Stimulated activated CD8-positive, alpha-beta memory T cell treated with anti-CD3 and anti-CD28 coated beads, Interleukin-15, amount 100 ng/mL, for 4 hours (primary cell): ENCODE measurements around the gene ERAL1.
"Not testable (repeated sequence)": the region's sequence is repeated elsewhere in the genome, so short reads cannot be mapped to it uniquely, and the experiment has no call there.

Source experiments
- DNase-seq, 2 donors: peaks; one replicate each; pipeline ENCODE4 v3.0.0-alpha.2; 2020; ENCODE audit warnings: low read depth in 2 of 2

Gene ERAL1

GRCh38 chr17:28854457-28855335 lies at the start of gene ERAL1:
ERAL1 (plus strand) TSS chr17:28855016; CDS start chr17:28855035, 19 bp downstream.
- DNase-seq, result peak; percentile 66 to 70

GRCh38 chr17:28807925-28808634 lies 46.7 kb upstream of the ERAL1 start:
- DNase-seq, result no peak

GRCh38 chr17:28810437-28810836 lies 44.4 kb upstream of the ERAL1 start:
- no peak for DNase-seq

- DNase-seq, result no peak
Measured at GRCh38 chr17:28811651-28812090, 43.1 kb upstream of the ERAL1 start.

- DNase-seq, result peak; percentile 88 to 90
Measured at GRCh38 chr17:28812091-28812747, 42.6 kb upstream of the ERAL1 start.

GRCh38 chr17:28812748-28813377 lies 42.0 kb upstream of the ERAL1 start:
- no peak for DNase-seq

GRCh38 chr17:28816540-28816939 lies 38.3 kb upstream of the ERAL1 start:
- no peak for DNase-seq

GRCh38 chr17:28818819-28819221 lies 36.0 kb upstream of the ERAL1 start:
- DNase-seq, result no peak

- DNase-seq, result no peak
Measured at GRCh38 chr17:28819582-28819981, 35.2 kb upstream of the ERAL1 start.

- DNase-seq, result no peak
Measured at GRCh38 chr17:28827672-28828071, 27.1 kb upstream of the ERAL1 start.

- DNase-seq, result no peak
Measured at GRCh38 chr17:28828294-28829040, 26.3 kb upstream of the ERAL1 start.

- no peak for DNase-seq
Measured at GRCh38 chr17:28834420-28834819, 20.4 kb upstream of the ERAL1 start.

- DNase-seq, result not testable (repeated sequence)
Measured at GRCh38 chr17:28836541-28836940, 18.3 kb upstream of the ERAL1 start.

GRCh38 chr17:28839221-28839620 lies 15.6 kb upstream of the ERAL1 start:
- no peak for DNase-seq

- DNase-seq, result no peak
Measured at GRCh38 chr17:28841901-28842281, 12.9 kb upstream of the ERAL1 start.

GRCh38 chr17:28842282-28843012 lies 12.4 kb upstream of the ERAL1 start, which contains the start of gene FAM222B:
FAM222B (minus strand) TSS chr17:28842790; CDS start chr17:28766667, 76,123 bp downstream.
- peak; percentile 71 to 74 for DNase-seq

- DNase-seq, result no peak
Measured at GRCh38 chr17:28843816-28844148, 11.0 kb upstream of the ERAL1 start.

GRCh38 chr17:28846231-28846630 lies 8.6 kb upstream of the ERAL1 start:
- no peak for DNase-seq

- not testable (repeated sequence) for DNase-seq
Measured at GRCh38 chr17:28846699-28847098, 8.1 kb upstream of the ERAL1 start.

GRCh38 chr17:28848667-28849066 lies 6.1 kb upstream of the ERAL1 start:
- DNase-seq, result peak in 1 of 2 donors; percentile 21
